HuH-7.5 (cell line): ENCODE measurements around the gene VKORC1L1.
"Not testable (repeated sequence)": the region's sequence is repeated elsewhere in the genome, so short reads cannot be mapped to it uniquely, and the experiment has no call there.

Experiments used
- DNase-seq: peaks from one replicate; pipeline ENCODE4 v3.0.0; 2011; ENCODE audit warnings: low spot score

The VKORC1L1 gene

DNA sequence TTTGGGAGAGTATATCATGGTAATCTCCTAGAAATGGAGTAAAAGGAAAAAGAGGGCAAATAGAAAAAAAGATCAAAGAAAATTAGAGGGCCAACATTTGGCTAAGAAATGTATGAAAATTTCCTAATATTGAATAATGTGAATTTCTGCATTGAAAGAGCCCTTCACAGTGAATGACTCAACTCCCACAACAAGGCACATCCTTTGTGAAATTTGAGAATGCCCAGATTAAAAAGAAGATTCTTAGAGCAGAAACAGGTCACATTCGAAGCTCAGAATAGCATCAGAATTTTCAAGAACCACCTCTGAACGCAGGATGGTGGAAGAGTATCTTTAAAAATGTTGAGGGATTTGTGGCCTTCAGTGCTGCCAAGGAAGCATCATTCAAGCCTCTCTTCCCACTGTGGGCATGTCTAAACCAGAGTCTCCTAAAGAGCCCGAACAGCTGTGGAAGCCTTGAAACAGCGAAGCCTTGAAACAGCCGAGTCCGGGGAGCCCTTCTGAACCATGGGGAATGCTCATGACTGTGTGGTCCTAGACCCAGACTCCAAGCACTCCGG lies 65.5 kb downstream of the VKORC1L1 start:
- no peak for DNase-seq

DNA sequence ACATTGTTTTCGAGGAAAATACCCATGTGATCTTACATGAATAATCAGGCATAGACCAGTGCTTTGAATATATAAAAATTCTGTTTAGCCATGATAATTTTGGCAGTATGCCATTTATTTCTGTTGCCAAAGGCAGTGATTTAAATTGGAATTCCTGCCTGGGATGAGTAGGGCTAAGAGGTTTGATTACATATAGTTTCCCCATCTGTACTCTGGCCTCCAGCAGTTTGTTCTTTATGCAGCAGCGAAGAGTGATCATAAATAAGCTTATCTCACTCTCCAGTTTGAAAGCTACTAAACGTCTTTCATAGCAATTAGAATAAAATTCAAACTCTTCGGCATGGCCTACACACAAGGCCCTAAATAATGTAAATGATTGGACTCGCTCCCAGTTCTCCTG lies 72.9 kb downstream of the VKORC1L1 start:
- DNase-seq: not testable (repeated sequence)

DNA sequence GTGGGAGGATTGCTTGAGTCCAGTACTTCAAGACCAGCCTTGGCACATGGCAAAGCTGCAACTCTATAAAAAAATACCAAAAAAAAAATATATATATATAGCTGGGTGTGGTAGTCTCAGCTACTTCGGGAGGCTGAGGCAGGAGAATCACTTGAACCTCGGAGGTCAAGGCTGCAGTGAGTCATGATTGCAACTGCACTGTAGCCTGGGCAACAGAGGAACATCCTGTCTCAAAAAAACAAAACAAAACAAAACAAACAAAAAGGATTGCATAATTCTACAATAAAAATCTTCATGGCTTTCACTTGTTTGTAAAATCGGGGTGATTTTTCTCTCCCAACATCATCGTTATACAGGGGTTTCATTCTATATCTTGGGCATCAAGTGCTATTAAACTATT lies 74.0 kb downstream of the VKORC1L1 start:
- no peak for DNase-seq

DNA sequence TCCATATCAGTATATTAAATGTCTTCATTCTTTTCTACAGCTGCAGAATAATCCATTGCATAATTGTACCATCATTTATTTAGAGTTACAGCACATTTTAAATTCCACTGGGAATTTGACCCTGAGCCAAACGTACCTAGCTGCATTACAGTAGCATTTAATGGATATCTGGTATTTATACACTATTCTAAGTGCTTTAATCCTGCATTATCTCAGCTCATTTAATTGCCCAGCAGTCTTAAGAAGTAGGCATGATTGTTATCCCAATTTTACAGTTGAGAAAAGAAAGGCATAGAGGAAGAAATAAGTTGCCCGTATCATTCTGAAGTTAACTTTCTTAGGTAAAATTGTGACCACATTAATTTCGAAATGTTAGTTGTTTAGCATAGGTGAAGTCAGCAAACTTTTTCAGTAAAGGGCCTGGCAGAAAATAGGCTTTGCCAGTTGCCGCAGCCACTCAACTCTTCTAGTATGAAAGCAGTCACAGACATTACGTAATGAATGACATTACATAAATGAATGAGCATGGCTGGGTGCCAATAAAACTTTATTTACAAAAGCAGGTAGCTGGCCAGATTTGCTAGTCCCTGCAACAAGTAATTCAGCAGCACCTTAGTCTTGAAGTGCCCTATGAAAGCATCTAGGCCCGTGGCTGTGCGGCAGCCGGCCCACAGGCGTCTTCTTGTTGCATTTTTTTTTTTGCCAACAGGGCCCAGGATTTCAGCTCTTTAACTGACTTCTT lies 79.1 kb downstream of the VKORC1L1 start:
- DNase-seq: no peak

DNA sequence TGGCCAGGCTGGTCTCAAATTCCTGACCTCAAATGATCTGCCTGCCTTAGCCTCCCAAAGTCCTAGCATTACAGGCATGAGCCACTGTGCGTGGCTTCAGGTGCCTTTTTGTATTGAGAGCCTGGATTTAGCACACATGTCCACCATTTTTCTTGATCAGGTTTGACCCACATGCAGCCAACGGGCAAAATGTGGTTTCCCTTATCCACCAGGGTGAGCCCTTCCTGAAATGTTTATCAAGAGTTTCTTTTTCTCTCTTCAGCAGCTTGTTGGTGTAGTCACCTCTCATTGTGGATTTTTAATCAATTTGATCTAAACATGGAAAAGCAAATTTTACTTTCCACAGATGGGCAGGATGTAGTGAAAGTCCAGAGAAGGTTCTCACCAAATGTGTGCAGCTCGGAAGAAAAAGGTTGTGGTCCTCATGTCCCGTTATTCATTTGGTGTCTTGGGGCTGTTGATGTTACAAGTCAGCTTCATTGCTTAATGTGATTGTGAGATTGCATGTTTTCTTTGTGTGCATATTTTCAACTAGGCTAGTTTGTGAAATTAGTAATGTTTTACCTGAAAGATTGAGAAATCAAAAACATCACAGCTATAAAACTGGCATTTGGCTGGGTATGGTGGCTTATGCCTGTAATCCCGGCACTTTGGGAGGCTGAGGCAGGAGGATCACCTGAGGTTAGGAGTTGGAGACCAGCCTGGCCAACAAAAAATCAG lies 80.3 kb downstream of the VKORC1L1 start:
- no peak for DNase-seq

DNA sequence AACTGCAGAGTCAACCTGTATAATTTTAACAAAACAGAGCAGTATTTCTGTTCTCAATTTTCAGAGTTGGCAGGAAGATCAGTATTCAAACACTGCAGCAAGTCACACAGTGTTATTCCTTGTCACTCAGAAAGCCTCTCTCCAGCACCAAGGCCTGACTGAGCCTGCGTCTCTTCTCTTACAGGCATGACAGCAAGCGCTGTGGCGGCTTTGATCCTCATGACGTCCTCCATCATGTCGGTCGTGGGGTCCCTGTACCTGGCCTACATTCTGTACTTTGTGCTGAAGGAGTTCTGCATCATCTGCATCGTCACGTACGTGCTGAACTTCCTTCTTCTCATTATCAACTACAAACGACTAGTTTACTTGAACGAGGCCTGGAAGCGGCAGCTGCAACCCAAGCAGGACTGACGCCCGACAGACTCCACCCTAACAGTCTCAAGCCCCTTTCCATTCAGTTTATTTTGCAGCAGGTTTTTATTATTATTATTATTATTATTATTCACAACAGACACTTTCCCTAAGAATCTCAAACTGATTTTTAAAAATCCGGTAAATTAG lies 81.1 kb downstream of the VKORC1L1 start:
- no peak for DNase-seq

DNA sequence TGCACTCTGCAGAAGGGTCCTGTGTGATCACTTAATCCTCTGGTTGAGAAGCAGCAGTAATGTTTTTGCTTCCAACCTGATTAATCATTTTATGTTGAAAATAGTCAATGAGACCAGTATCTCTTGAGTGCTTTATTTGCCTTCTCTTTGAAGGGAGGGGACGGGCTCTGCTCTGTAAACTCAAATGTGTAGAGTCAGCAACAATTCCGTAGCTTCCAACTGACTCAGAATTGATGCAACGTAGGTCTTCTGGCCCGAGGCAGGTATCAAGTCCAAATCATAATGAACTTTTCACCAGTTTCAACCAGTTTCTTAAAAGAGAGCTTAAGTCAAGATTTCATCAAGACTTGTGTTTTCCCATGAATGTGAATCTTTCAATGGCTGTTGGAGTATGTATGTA lies 82.8 kb downstream of the VKORC1L1 start:
- no peak for DNase-seq

DNA sequence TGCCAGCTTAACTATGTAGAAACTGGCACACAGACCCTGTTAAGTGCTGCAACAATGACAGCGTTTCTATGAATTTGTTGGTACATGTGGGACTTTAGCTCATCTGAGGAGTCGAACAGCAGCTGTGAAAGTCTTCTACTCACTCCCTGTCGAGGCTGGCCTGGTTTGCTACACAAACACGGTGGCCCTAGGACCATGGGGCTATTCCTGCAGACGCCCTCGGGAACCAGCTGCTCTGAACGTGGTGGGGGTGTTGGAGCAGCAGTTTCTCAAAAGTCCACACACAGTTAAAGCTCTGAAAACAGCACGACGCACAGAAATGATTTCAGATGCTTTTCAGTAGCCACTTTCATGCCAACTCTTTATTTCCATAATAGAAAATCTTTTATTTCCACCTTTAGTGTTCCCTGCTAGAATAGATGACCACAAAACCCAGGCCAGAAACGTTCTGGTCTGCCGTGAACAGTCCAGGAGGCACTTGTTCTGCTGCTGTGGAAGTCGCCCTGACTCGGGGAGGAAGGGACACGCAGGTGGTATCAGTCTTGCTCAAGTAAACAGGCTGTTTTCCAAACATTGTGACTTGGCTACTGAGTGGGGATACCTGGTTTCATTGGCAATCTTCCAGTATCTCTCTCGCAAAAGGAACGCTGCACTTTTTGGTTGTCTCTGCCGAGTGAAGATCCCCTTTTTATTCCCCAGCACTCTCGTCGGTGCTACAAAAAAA lies 87.6 kb downstream of the VKORC1L1 start:
- no peak for DNase-seq

DNA sequence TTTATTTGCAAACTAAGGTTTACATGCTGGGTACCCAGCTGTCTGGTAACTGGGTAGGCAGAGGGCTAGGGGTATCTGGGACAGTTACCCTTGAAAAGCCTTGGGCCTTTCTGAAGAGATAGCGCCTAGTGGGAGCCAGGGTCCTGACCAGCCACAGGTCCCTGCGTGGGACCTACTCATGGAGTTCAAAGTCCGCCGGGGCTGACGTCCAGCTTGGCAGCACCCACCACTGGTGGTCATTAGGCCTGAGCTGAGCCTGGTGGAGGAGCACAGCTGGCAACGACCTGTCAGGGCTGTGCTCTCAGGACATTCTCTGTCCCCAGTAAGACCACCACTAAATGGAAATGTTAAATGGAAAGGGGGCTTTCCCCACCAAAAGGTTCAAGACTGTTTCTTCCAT lies 89.2 kb downstream of the VKORC1L1 start:
- no peak for DNase-seq

DNA sequence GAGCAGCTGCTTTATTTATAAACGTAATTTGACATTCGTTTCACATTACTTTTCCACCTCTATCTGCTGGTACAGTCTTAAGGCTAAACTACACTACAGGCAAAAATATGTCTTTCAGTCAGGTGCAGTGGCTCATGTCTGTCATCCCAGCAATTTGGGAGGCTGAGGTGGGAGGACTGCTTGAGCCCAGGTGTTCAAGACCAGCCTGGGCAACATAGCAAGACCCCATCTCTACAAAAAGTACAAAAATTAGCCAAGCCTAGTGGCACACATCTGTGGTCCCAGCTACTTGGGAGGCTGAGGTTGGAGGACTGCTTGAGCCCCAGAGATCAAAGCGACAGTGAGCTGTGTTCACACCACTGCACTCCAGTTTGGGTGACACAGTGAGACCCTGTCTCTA lies 91.8 kb downstream of the VKORC1L1 start:
- not testable (repeated sequence) for DNase-seq

DNA sequence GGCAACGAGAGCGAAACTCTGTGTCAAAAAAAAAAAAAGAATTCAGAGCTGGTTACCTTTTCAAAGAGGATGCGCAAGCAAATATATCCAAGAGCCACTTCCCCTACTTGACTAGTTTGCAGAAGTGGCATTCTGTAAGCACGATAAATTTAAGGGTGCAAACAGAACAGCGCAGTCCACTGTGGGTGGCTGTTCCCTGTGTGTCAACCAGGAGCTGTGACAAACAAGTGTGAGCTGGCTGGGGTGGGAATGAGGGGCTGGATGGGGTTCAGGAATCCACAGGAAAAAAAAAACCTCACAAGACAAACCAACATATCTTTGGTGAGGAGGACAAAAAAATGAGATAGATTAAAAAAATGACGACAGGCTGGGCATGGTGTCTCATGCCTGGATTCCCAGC lies 93.3 kb downstream of the VKORC1L1 start:
- no peak for DNase-seq

DNA sequence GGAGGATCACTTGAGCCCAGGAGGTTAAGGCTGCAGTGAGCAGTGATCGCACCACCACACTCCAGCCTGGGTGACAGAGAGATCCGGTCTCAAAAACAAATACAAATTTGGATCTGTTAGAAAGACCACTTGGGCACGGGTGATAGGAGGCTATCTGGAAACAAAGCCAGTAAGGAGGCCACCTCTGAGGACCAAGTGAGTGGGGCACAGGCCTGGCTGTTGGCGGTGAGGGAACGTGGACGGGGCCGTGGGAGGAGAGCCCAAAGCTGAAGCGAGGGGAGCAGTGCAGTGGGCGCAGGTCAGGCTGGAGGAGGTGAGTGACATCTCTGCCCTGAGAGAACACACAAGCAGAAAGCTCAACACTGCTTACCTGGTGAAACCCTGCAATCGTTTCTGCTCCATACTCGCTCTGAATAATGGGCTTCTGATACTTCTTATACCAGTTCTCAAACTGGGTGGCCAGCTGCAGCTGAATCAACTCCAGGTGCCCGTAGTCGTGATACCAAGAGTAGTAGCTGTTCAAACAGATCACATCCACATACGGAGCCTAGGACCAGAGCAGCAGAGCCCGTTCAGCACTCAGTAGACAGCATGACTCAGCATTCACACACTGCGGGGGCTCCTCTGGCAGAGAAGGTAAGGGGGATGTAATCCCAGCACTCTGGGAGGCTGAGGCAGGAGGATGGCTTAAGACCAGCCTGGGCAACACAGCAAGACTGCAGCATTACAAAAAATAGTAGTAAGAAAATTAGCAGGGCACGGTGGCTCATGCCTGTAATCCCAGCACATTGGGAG lies 94.7 kb downstream of the VKORC1L1 start:
- no peak for DNase-seq

DNA sequence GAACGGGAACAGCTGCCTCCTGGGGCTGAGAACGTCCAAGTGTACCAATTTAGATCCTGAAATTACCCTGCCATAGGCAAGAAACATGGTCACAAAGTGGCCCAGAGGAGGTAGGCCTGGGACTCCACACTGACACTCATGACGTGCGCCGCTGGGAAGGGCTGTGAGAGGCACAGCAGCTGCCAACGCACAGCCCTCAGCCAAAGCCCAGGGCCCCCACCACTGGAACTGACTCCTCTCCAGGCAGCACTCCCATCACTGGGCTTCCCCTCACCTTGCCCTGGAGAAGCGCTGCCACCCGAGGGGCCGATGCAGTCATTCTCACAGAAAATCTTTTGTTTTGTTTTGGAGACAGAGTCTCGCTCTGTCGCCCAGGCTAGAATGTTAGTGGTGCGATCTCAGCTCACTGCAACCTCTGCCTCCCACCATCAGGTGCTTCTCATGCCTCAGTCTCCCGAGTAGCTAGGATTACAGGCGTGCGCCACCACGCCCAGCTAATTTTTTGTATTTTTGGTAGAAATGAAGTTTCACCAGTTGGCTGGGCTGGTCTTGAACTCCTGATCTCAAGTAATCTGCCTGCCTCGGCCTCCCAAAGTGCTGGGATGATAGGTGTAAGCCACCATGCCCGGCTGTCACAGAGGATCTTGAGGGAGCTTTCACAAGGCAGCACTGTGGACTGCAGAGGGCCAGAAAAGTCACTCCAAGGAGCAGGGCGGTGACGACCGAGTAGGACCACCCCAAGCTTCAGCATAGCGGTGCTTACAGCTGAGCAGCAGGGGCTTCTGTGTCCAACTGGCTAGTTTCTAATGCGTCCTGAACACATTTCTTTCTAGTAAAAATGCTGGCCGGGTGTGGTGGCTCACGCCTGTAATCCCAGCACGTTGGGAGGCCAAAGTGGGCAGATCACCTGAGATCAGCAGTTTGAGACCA lies 95.6 kb downstream of the VKORC1L1 start:
- DNase-seq: no peak

DNA sequence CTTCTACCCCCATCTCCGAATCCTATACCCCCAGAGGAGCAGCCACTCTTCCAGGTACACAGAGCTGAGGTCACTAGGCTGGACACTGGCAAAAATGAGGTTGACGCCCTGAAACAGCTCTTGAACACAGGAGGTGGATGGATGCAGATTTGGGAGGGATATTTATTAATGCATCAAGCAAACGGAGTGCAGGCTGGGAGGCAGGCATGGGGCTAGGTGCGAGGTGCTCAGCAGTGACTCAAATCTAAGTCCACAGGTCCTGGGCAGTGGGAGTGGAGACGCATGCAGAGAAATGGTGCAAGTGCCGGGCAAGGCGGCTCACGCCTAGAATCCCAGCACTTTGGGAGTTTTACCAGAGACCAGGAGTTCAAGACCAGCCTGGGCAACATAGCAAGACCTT lies 98.1 kb downstream of the VKORC1L1 start:
- no peak for DNase-seq

DNA sequence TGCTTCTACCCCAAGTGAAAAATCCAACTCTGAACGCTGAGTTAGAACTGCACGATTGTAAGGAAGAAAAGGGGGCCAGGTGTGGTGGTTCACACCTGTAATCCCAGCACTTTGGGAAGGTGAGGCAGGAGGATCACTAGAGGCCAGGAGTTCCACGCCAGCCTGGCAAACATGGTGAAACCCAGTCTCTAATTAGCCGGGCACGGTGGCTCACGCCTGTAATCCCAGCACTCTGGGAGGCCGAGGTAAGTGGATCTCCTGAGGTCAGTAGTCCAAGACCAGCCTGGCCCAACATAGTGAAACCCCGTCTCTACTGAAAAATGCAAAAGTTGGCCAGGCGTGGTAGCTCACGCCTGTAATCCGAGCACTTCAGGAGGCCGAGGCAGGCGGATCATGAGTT lies 100.1 kb downstream of the VKORC1L1 start:
- DNase-seq: no peak

DNA sequence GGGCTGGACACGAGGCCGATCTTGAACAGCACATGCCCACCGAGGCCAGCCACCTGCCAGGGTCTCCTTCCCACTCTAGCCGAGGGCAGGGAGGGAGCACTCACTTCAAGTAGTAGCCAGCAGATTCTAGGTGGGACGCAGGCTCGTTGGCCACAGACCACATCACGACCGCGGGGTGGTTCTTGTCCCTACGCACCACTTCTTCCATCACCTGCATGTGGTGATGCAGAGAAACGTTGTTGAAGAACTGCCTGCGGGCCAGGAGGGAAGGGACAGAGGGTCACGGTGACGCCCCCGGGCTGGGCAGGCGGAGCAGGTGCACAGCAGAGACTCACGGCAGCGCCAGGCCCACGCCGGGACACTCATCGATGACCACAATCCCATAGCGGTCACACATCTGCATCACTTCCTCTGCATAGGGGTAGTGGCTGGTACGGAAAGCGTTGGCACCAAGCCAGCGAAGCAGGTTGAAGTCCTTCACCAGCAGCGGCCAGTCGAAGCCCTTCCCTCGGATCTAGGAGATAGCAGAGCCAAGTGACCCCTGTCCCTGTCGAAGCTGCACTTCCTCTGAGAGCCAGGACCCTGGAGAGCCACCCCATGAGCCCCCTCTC lies 101.4 kb downstream of the VKORC1L1 start:
- no peak for DNase-seq

DNA sequence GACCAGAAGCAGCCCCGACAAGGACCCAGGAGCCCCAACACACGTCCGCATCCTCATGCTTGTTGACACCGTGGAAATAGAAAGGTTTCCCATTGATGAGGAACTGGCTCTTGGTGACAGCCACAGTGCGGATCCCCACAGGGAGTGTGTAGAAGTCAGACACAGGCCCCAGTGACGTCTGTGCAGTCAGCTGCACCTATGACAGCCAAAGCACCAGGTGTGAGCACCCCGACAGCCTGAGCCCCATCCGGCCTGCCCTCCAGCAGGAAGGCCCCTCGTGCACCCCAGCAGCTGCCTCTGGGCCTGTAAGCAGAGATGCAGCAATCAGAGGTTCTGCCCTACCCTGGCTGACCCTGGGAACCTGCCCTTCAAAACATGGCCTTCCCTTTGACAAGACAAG lies 102.0 kb downstream of the VKORC1L1 start:
- no peak for DNase-seq

DNA sequence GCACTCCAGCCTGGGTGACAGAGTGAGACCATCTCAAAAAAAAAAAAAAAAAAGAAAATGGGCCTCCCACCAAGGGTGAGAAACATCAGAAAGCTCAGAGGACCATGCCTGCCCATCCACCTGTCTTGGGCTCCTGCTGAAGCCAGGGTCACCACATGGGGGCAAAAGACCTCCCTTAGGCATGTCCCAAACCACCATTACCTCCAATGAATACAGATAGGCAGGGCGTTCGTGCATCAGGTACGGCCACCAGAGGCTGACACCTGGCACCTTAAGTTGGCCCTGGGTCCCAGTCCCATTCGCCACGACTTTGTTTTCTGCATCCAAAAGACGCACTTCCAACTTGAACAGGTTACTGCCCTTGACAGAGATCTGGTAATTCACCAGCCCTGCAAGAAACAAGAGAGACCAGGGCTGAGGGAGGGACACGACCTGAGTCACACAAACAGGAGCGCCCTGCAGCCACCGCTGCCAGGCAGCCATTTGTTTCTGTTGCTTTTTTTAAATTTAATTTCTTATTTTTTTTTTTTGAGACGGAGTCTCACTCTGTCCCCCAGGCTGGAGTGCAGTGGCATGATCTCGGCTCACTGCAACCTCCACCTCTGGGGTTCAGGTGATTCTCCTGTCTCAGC lies 103.1 kb downstream of the VKORC1L1 start:
- DNase-seq: no peak

DNA sequence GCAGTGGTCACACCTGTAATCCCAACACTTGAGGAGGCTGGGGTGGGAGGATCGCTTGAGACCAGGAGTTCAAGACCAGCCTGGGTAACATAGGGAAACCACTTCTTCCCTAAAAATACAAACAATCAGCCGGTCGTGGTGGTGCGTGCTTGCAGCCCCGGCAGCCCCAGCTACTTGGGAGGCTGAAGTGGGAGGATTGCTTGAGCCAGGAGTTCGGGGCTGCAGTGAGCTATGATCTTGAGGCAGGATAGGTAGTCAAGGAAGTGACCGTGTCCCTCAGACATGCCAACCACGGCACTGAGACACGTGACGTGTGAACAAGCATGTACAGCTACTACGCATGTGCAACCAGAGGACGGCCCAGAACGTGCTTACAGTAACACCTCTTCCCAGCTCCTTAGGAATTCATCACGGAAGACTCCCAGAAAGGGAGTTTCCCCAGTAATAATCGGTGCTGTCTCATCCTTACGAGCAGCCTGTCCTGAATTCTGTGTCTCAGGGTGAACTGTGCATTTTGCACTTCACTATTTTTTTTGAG lies 103.9 kb downstream of the VKORC1L1 start:
- DNase-seq: no peak
